HG03280 (cell line): Measurements from ENCODE around the gene B3GALT5.
"Not testable (repeated sequence)": the region's sequence is repeated elsewhere in the genome, so short reads cannot be mapped to it uniquely, and the experiment has no call there.

Experiments used
- ATAC-seq: cut with Tn5 transposase; IDR thresholded peaks from one replicate; pipeline ENCODE4 v1.9.1; 2021; ENCODE audit warnings: mild to moderate bottlenecking, moderate library complexity; ENCODE audit not compliant: unreplicated experiment

Gene B3GALT5

GRCh38 chr21:39612233-39613040 is at the start of gene B3GALT5:
Gene B3GALT5 (plus strand): TSS chr21:39612940. CDS start chr21:39660560, 47,620 bp downstream.
- ATAC-seq = no peak

- no peak for ATAC-seq
Measured at GRCh38 chr21:39564200-39564599, 48.5 kb upstream of the B3GALT5 start.

- ATAC-seq = no peak
Measured at GRCh38 chr21:39567180-39567972, 45.4 kb upstream of the B3GALT5 start.

GRCh38 chr21:39568361-39568760 is 44.4 kb upstream of the B3GALT5 start:
- ATAC-seq = no peak

GRCh38 chr21:39575775-39576174 is 37.0 kb upstream of the B3GALT5 start:
- no peak for ATAC-seq

- no peak for ATAC-seq
Measured at GRCh38 chr21:39576518-39577128, 36.1 kb upstream of the B3GALT5 start.

GRCh38 chr21:39579734-39580332 is 32.9 kb upstream of the B3GALT5 start:
- no peak for ATAC-seq

GRCh38 chr21:39580744-39581143 is 32.0 kb upstream of the B3GALT5 start:
- no peak for ATAC-seq

GRCh38 chr21:39581414-39581813 is 31.3 kb upstream of the B3GALT5 start:
- no peak for ATAC-seq

- no peak for ATAC-seq
Measured at GRCh38 chr21:39582749-39583148, 30.0 kb upstream of the B3GALT5 start.

GRCh38 chr21:39583586-39583985 is 29.2 kb upstream of the B3GALT5 start:
- not testable (repeated sequence) for ATAC-seq

- ATAC-seq = no peak
Measured at GRCh38 chr21:39587376-39587775, 25.4 kb upstream of the B3GALT5 start.

GRCh38 chr21:39588884-39589283 is 23.9 kb upstream of the B3GALT5 start:
- no peak for ATAC-seq

GRCh38 chr21:39593522-39593921 is 19.2 kb upstream of the B3GALT5 start:
- no peak for ATAC-seq

- ATAC-seq = no peak
Measured at GRCh38 chr21:39595465-39595864, 17.3 kb upstream of the B3GALT5 start.

GRCh38 chr21:39597595-39597994 is 15.1 kb upstream of the B3GALT5 start:
- ATAC-seq = no peak

GRCh38 chr21:39599191-39599970 is 13.4 kb upstream of the B3GALT5 start:
- ATAC-seq = no peak

GRCh38 chr21:39601187-39601928 is 11.4 kb upstream of the B3GALT5 start:
- no peak for ATAC-seq

- ATAC-seq = no peak
Measured at GRCh38 chr21:39602076-39602689, 10.6 kb upstream of the B3GALT5 start.
